ENCODE data around the gene CAMP.

CAMP gene

DNA sequence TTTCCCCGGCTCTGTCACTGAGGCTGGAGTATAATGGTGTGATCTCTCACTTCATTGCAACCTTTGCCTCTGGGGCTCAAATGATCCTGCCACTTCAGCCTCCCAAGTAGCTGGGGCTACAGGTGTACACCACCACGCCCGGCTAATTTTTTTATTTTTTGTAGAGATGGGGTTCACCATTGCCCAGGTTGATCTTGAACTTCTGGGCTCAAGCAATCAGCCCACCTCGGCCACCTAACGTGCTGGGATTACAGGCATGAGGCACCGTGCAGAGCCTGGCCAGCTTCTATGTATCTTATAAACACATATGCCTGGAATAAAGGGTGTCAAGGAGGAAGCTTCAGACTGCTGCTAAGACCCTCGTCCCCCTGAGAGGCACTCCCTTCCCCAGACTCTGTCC lies 21.8 kb downstream of the CAMP start:
- H3K27me3 ChIP-seq = no peaks in the 10 kb centered on the region
- no peak overlapping the region for H3K4me3 ChIP-seq
- H3K4me1 ChIP-seq = peaks cover 3 to 18% (median 11%) of the 10 kb centered on the region in 4 donors
- no peak overlapping the region for H3K27ac ChIP-seq
- peaks cover 0 to 29% (median 7%) of the 10 kb centered on the region in 3 donors for H3K36me3 ChIP-seq
- TF ChIP-seq, protein P1, sequence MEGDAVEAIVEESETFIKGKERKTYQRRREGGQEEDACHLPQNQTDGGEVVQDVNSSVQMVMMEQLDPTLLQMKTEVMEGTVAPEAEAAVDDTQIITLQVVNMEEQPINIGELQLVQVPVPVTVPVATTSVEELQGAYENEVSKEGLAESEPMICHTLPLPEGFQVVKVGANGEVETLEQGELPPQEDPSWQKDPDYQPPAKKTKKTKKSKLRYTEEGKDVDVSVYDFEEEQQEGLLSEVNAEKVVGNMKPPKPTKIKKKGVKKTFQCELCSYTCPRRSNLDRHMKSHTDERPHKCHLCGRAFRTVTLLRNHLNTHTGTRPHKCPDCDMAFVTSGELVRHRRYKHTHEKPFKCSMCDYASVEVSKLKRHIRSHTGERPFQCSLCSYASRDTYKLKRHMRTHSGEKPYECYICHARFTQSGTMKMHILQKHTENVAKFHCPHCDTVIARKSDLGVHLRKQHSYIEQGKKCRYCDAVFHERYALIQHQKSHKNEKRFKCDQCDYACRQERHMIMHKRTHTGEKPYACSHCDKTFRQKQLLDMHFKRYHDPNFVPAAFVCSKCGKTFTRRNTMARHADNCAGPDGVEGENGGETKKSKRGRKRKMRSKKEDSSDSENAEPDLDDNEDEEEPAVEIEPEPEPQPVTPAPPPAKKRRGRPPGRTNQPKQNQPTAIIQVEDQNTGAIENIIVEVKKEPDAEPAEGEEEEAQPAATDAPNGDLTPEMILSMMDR (IDR thresholded peaks at IDR 0.05) = no peak
- H3K9me3 ChIP-seq = no peaks in the 10 kb centered on the region
- intact Hi-C loops (cut with DNase I; ENCODE audit: low total_unique reads) = no loop called here
- peak in 1 of 2 donors; percentile 41 for DNase-seq

DNA sequence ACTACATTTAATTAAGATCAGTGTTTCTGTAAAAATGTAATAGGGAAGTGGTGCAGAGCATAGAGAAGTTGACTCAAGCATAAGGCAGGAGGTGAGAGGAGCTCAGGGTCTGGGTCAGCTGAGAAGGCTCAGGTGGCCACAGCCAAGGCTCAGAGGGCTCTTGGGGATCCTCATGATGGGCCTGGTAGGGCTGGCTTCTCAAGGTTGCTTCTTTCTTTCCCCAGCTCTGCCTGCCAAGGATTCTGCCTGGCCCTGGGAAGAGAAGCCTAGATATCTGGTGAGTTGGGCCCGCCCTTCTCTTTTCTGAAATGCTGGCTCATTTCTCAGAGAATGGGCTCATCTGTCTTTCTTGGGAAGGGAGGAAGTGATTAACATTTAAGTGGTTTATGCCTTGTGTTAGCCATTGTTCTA lies 24.1 kb downstream of the CAMP start:
- Histone ChIP-seq H3K27ac (no peak overlapping the region), H3K27me3 (no peaks in the 10 kb centered on the region), H3K36me3 (peaks cover 7 to 40% (median 10%) of the 10 kb centered on the region in 3 donors), H3K4me3 (no peak overlapping the region), H3K9me3 (no peaks in the 10 kb centered on the region), H3K4me1 (peaks cover 0 to 2% (median under 1%) of the 10 kb centered on the region in 4 donors)
- intact Hi-C loops (cut with DNase I; ENCODE audit: low total_unique reads) = no loop called here
- TF ChIP-seq, protein P1 (IDR thresholded peaks at IDR 0.05) = no peak
- DNase-seq = peak in 1 of 2 donors; percentile 48

DNA sequence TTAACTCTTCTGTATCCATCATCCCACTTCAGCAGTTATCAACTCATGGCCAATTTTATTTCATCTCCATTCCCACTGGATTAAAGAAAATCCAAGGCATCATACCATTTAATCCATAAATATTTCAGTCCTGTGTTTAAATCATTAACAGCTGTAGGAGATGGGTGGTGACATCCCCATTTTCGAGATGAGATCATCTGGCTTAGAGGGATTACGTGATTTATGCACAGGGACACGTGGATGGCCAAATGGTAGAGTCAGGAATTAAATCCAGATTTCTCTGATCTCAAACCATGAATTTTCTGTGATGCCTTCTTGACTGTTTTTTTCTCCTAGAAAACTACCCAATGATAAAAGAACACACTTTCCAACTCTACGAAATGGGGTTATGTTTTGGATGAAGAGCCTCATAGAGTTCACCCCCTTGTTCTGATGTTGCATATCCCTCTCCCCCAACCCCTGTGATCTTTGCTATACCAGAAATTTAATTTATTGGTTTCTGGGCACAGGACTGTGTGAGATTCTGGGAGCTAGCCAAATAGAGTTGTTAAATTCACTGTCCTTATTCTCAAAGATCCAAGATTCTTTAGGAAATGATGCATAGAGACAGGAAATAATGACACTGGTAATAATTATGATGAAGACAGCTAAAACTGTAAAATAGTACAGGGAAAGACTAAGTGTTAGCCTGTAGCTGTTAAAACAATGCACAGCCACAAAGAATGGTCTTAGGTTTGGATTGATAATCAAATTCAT lies 25.0 kb downstream of the CAMP start:
- TF ChIP-seq, protein P1 (IDR thresholded peaks at IDR 0.05) = no peak
- Histone ChIP-seq H3K36me3 (peaks cover 7 to 46% (median 10%) of the 10 kb centered on the region in 3 donors), H3K27me3 (no peaks in the 10 kb centered on the region), H3K4me1 (no peaks in the 10 kb centered on the region), H3K27ac (no peak overlapping the region), H3K9me3 (no peaks in the 10 kb centered on the region), H3K4me3 (no peak overlapping the region)
- DNase-seq = no peak
- intact Hi-C loops (cut with DNase I; ENCODE audit: low total_unique reads) = no loop called here

DNA sequence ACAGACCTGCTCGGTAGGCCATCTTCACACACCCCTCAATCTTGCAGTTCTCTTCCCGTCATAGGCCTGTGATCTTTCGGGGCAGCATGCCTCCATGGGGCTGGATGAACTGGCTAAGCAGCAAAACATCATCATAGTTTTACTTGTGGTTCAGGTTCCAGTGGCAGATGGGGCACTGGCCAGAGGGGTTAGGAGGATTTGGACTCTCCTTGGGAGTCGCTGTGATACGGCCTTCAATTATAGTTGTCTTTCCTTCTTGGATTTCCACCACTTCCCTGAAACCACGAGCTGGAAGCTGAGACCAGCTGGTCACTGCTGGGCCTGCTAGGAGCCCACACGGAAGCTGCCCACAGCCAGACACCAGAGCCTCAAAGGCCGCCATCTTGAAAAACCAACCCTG lies 33.3 kb downstream of the CAMP start:
- no peaks in the 10 kb centered on the region for H3K27me3 ChIP-seq
- H3K4me1 ChIP-seq = no peaks in the 10 kb centered on the region
- DNase-seq = no peak
- intact Hi-C loops (cut with DNase I; ENCODE audit: low total_unique reads) = no loop called here
- peaks cover 4 to 32% (median 14%) of the 10 kb centered on the region in 3 donors for H3K36me3 ChIP-seq
- H3K4me3 ChIP-seq = no peak overlapping the region
- H3K9me3 ChIP-seq = no peaks in the 10 kb centered on the region
- H3K27ac ChIP-seq = no peak overlapping the region
- TF ChIP-seq, protein P1 (IDR thresholded peaks at IDR 0.05) = no peak

DNA sequence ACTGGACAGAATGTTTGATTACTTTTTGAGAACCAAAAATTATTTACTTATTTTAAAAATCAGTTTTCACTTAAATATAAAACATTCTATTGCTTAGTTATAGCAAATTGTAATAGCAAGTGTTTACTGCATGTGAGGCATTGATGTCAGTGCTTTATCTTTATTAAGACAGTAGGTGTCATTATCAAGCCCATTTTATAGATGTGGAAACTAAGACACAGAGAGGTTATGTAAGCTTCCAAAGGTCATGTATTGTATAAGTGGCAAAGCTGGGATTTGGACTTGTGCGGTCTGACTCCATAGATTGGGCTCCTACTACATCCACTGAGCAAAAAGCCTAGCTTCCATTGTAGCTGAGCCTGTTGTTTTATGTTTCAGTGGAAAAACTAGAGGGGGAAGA lies 35.2 kb downstream of the CAMP start:
- Histone ChIP-seq H3K4me3 (no peak overlapping the region), H3K27ac (no peak overlapping the region), H3K27me3 (no peaks in the 10 kb centered on the region), H3K36me3 (peaks cover 12 to 46% (median 23%) of the 10 kb centered on the region in 3 donors), H3K4me1 (no peaks in the 10 kb centered on the region), H3K9me3 (no peaks in the 10 kb centered on the region)
- TF ChIP-seq, protein P1 (IDR thresholded peaks at IDR 0.05) = no peak
- intact Hi-C loops (cut with DNase I; ENCODE audit: low total_unique reads) = no loop called here
- DNase-seq = no peak
